ENCODE data around the gene ERGIC1.

- no peak for TF ChIP-seq POLR2AphosphoS5 (IDR thresholded peaks at IDR 0.05)
- TF ChIP-seq CTCF (IDR thresholded peaks at IDR 0.05) = no peak
These were observed 14.4 kb downstream of the ERGIC1 start for GRCh38 chr5:172848419-172848818.

Measured in prostate gland (tissue), 2 donors.